Uterus (tissue), 4 donors: ENCODE data around the gene XYLB. TPM values are rescaled to one million over a fixed set of nuclear protein-coding genes. Genes with fewer than 3 reads are reported as not detected.

Experiments
- DNase-seq, 2 donors: peaks; one replicate each; pipeline ENCODE4 v3.0.0-alpha.2; 2019 to 2020
- H3K27ac ChIP-seq, 2 donors: fragments of 200-600 bp; sonication (generic); 1 replicate in 1 of 2; 2 replicates in 1 of 2; pipeline ENCODE4 v1.5.1; 2016 to 2018
- H3K27me3 ChIP-seq, 2 donors: fragments of 200-600 bp; sonication (generic); one replicate each; pipeline ENCODE4 v1.5.1; 2018 to 2019; ENCODE audit warnings: control low read depth in 1 of 2
- H3K36me3 ChIP-seq, 2 donors: fragments of 200-600 bp; sonication (generic); one replicate each; pipeline ENCODE4 v1.5.1; 2019; ENCODE audit warnings: control low read depth in 1 of 2
- H3K4me1 ChIP-seq, 2 donors: fragments of 200-600 bp; sonication (generic); one replicate each; pipeline ENCODE4 v1.5.1; 2018 to 2019; ENCODE audit warnings: control low read depth in 1 of 2
- H3K4me3 ChIP-seq, 2 donors: fragments of 200-600 bp; sonication (generic); 1 replicate in 1 of 2; 2 replicates in 1 of 2; pipeline ENCODE4 v1.5.1; 2018 to 2019; ENCODE audit warnings: mild to moderate bottlenecking in 1 of 2
- H3K9me3 ChIP-seq, 2 donors: fragments of 200-600 bp; sonication (generic); one replicate each; pipeline ENCODE4 v1.5.1; 2019; ENCODE audit warnings: control low read depth in 1 of 2
- POLR2A ChIP-seq, 2 donors: fragments of 450-650 bp; IDR thresholded peaks; one replicate each; pipeline ENCODE4 v1.6.1; 2016; ENCODE audit warnings: antibody characterized with exemption in 2 of 2, mild to moderate bottlenecking in 1 of 2, moderate library complexity in 1 of 2
- intact Hi-C: fragments of 100-400 bp; cut with DNase I; formaldehyde crosslinking; loops from one replicate; pipeline ENCODE4 v1.15.1; 2023; ENCODE audit warnings: low total_unique reads
- total RNA-seq, 4 donors: library from RNA; depleted of rRNA in 3 of 4; stranded (reverse); fragments of >200 nt in 3 of 4; gene quantifications; one replicate each; pipeline versions ENCODE4 v1.1.0 to v1.2.4, GENCODE V29; 2014 to 2023
- TF ChIP-seq, protein P1 (sequence below), 4 experiments: fragments of 200-600 bp in 2 of 4; fragments of 450-650 bp in 2 of 4; sonication (generic) in 2 of 4; IDR thresholded peaks; one replicate each; pipeline ENCODE4 v1.5.1; 2016 to 2019; ENCODE audit warnings: antibody characterized with exemption in 4 of 4, mild to moderate bottlenecking in 2 of 4, moderate library complexity in 1 of 4
- donor health status: DM: yes; HTN: yes; CAD: no.

Gene XYLB
- total RNA-seq, 4 donors from 2014 or later = 0.26 to 12.7 (median 6.5) TPM

DNA sequence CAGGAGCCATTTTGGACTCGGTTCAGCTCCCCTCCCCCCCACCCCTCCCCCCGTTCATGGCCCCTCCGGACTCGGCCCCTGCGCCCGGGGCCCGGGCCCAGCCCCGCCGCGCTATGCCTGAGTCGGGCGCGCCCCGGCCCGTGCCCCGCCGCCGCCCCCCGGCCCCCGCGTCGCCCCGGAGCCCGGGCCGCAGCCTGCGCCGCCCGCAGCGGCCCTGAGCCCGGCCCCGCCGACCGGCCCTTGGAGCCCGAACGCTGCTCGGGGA is 107.3 kb downstream of the XYLB start:
- H3K36me3 ChIP-seq = no peaks in the 10 kb centered on the region
- intact Hi-C loops = no loop called here
- no peak for DNase-seq
- peaks cover 0 to 14% of the 10 kb centered on the region in 2 donors for H3K4me1 ChIP-seq
- peak overlapping the region; percentile 54 to 98 for H3K4me3 ChIP-seq
- no peaks in the 10 kb centered on the region for H3K9me3 ChIP-seq
- TF ChIP-seq, protein P1, sequence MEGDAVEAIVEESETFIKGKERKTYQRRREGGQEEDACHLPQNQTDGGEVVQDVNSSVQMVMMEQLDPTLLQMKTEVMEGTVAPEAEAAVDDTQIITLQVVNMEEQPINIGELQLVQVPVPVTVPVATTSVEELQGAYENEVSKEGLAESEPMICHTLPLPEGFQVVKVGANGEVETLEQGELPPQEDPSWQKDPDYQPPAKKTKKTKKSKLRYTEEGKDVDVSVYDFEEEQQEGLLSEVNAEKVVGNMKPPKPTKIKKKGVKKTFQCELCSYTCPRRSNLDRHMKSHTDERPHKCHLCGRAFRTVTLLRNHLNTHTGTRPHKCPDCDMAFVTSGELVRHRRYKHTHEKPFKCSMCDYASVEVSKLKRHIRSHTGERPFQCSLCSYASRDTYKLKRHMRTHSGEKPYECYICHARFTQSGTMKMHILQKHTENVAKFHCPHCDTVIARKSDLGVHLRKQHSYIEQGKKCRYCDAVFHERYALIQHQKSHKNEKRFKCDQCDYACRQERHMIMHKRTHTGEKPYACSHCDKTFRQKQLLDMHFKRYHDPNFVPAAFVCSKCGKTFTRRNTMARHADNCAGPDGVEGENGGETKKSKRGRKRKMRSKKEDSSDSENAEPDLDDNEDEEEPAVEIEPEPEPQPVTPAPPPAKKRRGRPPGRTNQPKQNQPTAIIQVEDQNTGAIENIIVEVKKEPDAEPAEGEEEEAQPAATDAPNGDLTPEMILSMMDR (IDR thresholded peaks at IDR 0.05) = no peak
- TF ChIP-seq POLR2A (IDR thresholded peaks at IDR 0.05) = no peak
- H3K27ac ChIP-seq = peak overlapping the region; percentile 87 to 94
- H3K27me3 ChIP-seq = no peaks in the 10 kb centered on the region

DNA sequence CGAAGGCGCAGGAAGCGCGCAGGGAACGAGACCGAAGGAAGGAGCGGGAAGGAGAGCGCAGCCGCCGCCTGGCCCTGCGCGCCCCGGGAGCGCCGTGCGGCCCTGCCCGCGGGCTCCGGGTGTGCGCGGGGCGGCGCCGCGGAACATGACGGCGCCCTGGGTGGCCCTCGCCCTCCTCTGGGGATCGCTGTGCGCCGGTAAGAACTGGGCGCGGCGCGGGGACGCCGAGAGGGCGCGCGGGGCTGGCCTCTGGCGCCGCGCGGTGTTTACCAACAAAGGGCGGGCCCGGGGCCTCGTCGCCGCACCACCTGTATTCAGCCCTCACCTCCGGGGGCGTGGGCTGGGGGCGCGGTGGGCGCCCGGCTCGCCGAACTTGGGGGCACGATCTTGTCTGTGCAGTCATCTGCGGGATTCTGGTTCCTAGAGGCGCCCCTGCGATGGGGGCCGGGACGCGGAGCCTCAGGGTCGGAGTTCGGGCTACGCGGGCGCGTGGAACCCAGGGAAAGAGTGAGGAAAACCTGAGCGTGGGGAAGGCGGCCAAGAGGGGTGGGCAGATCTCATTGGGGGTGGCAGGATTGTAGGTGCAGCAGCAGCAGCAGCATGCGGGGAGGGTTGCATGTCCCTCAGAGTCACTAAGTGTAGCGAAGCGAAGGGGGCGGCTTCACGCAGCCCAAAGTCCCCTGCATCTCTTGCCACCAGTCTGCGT is 107.7 kb downstream of the XYLB start:
- Histone ChIP-seq H3K27ac (peak overlapping the region; percentile 87 to 94), H3K36me3 (no peaks in the 10 kb centered on the region), H3K4me1 (peaks cover 0 to 19% of the 10 kb centered on the region in 2 donors), H3K9me3 (no peaks in the 10 kb centered on the region), H3K27me3 (no peaks in the 10 kb centered on the region), H3K4me3 (peak overlapping the region; percentile 54 to 98)
- TF ChIP-seq POLR2A (IDR thresholded peaks at IDR 0.05) = peak in 1 of 2 donors; percentile 33
- TF ChIP-seq, protein P1 (IDR thresholded peaks at IDR 0.05) = no peak
- DNase-seq = peak; percentile 38 to 39
- intact Hi-C loops = no loop called here

DNA sequence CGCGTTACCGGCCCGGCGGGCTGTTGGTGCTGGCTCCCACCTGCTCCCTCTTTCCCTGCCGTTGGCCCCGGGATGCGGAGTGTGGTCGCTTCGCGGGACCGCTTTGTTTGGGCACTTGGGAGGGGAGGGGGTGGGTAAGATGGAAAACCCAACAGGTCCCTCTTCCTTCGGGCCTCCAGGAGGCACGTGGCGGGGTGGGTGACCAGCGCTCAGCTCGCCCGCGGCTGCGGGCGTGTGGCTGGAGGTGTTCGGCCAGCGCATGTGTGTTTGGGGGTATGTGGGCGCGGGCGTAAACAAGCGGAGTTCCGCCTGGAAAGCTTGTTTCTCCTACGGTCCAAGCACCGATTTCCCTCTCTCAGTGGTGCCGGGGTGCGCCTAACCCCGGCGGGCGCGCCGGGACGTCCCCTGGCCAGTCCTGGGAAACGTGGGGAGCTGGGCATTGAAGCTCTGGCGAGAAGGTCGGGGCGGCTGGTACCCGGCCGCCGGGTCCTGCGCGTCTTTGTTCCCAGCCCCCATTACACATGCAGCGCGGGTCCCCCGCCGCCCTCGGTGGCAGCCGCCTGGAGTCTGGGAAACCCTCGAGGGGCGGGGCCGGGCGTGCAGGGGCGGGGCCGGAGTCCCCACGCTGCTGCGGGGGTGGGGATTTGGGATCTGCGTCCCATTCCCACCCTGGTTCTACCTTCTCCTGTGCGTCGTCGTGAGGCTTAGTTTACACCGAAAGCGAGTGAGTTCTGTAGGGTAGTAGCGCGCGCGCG is 108.5 kb downstream of the XYLB start:
- Histone ChIP-seq H3K9me3 (no peaks in the 10 kb centered on the region), H3K4me3 (peak overlapping the region; percentile 54 to 98), H3K27me3 (no peaks in the 10 kb centered on the region), H3K4me1 (peaks cover 0 to 22% of the 10 kb centered on the region in 2 donors), H3K27ac (peak overlapping the region; percentile 87 to 94), H3K36me3 (no peaks in the 10 kb centered on the region)
- intact Hi-C loops = no loop called here
- peak; percentile 79 for DNase-seq
- peak; percentile 14 to 31 for TF ChIP-seq POLR2A (IDR thresholded peaks at IDR 0.05)
- TF ChIP-seq, protein P1 (IDR thresholded peaks at IDR 0.05) = no peak

DNA sequence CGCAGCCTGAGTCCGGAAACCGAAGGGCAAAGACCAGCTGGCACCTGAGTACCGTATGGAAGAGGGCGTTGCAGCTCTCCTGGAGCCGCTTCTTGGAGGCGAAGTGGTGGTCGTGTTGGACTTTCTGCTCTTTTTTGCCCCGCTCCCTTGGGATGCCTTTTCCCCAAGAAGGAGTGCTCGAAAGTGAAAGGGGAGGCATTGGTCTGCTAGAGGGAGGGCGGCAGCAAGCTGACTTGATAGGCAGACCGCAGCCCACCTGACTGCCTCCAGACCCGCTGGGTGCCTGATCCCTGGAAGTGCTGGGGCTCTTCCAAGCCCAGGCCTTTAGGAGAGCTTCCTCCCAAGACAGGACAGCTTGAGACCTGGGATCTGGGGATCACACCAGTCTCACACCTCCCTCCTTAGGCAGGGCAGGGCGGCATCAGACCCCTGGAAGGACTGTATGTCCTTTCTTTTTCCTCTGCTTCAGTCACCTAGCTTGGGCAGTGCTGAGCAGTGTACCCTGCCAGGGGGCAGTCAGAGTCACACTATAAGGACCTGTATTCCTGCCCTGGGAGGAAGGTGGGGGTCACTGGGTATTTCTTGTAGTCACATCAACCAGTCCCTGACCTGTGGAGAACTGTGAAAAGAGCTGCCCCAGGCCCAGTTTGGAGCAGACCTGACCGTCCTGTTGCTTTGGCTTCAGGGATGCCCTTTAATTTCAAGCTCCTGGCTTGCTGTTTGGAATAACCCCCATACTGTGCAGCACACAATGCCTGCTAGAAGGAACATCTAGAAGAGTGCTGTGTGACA is 109.2 kb downstream of the XYLB start:
- Histone ChIP-seq H3K4me3 (peak overlapping the region; percentile 54 to 98), H3K27ac (peak overlapping the region; percentile 87 to 94), H3K27me3 (no peaks in the 10 kb centered on the region), H3K4me1 (peaks cover 0 to 22% of the 10 kb centered on the region in 2 donors), H3K36me3 (no peaks in the 10 kb centered on the region), H3K9me3 (no peaks in the 10 kb centered on the region)
- TF ChIP-seq, protein P1 (IDR thresholded peaks at IDR 0.05) = no peak
- TF ChIP-seq POLR2A (IDR thresholded peaks at IDR 0.05) = peak in 1 of 2 donors; percentile 6
- intact Hi-C loops = no loop called here
- DNase-seq = peak; percentile 50 to 59
